Measurements from ENCODE around the gene KCNK7. TPM values are rescaled to one million over a fixed set of nuclear protein-coding genes. Genes with fewer than 3 reads are reported as not detected.

Gene KCNK7
- total RNA-seq, 1 experiment from 2014 or later, result 1.8 TPM

- Histone ChIP-seq H3K4me2 (ENCODE audit: insufficient read depth, insufficient read length, low read length) (peak within 1 kb of the TSS; percentile 36), H3K27me3 (ENCODE audit: insufficient read depth, low read length) (no peaks in the 10 kb centered on the region; the same call in 1 of the 2 replicates), H4K5ac (ENCODE audit: insufficient read length, low read depth, low read length) (no peak within 1 kb of the TSS), H3K79me1 (ENCODE audit: insufficient read depth, low read depth, low read length, poor library complexity, severe bottlenecking) (no peaks in the 10 kb centered on the region), H2AK5ac (ENCODE audit: insufficient read length, low read length) (no peak within 1 kb of the TSS), H3K56ac (ENCODE audit: insufficient read length, low read depth, low read length) (no peak within 1 kb of the TSS), H3K23ac (ENCODE audit: insufficient read length, low read depth, low read length) (no peak within 1 kb of the TSS), H4K8ac (replicated peaks; ENCODE audit: insufficient read length, low read depth, low read length) (no peak within 1 kb of the TSS), H3K14ac (ENCODE audit: insufficient read depth, low read length) (peak within 1 kb of the TSS; percentile 50), H3K23me2 (ENCODE audit: insufficient read length, low read depth, low read length, poor library complexity, severe bottlenecking) (no peaks in the 10 kb centered on the region), H3K4ac (ENCODE audit: low read depth, low read length) (no peak within 1 kb of the TSS), H2BK20ac (ENCODE audit: low read depth, low read length, poor library complexity, severe bottlenecking) (no peak within 1 kb of the TSS), H3K79me2 (ENCODE audit: insufficient read depth, low read length) (no peaks in the 10 kb centered on the region), H3K9ac (ENCODE audit: extremely low read depth, insufficient read length, low read length) (no peak within 1 kb of the TSS), H3K27ac (ENCODE audit: insufficient read length, low read depth, low read length) (no peak within 1 kb of the TSS), H3K18ac (ENCODE audit: insufficient read length, low read depth, low read length) (peak within 1 kb of the TSS; percentile 1), H3K4me1 (ENCODE audit: insufficient read depth, low read length) (peaks cover 9% of the 10 kb centered on the region; the same call in 1 of the 2 replicates), H2AFZ (ENCODE audit: low read length) (no peak within 1 kb of the TSS), H3K9me3 (ENCODE audit: control insufficient read depth, low read depth, low read length) (no peaks in the 10 kb centered on the region), H2BK15ac (ENCODE audit: low read depth, low read length) (no peak within 1 kb of the TSS; the same call in 1 of the 2 replicates), H3T11ph (ENCODE audit: low read length) (no peak within 1 kb of the TSS), H4K91ac (ENCODE audit: insufficient read length, low read depth, low read length) (no peak within 1 kb of the TSS), H4K20me1 (ENCODE audit: control insufficient read depth, insufficient read depth, insufficient read length) (no peaks in the 10 kb centered on the region), H2BK12ac (ENCODE audit: insufficient read length, low read depth, low read length) (no peak within 1 kb of the TSS), H2BK120ac (ENCODE audit: low read depth, low read length, poor library complexity, severe bottlenecking) (no peak within 1 kb of the TSS), H2BK5ac (ENCODE audit: insufficient read length, low read length) (no peak within 1 kb of the TSS)
- no CpG with 5 or more reads among the region's 79 CpGs for WGBS (ENCODE audit: extremely low coverage, insufficient read length, low lambda C conversion rate)
- DNase-seq, result peak; percentile 71
- peak within 1 kb of the TSS; percentile 60 to 84 for H3K4me3 Mint-ChIP-seq
- H3K36me3 Mint-ChIP-seq (ENCODE audit: insufficient read depth in 1 of 3, low read depth in 3 of 3), result no peaks in the 10 kb centered on the region
- H3K27ac Mint-ChIP-seq, result no peak within 1 kb of the TSS
- no peak for TF ChIP-seq CTCF (conservative IDR thresholded peaks at IDR 0.05)
- peaks cover 46 to 63% of the 10 kb centered on the region in 2 experiments for H3K4me1 Mint-ChIP-seq
- H3K27me3 Mint-ChIP-seq (ENCODE audit: low read depth), result peaks cover 46% of the 10 kb centered on the region
- H3K9me3 Mint-ChIP-seq, result no peaks in the 10 kb centered on the region
These were observed 37.3 kb downstream of the KCNK7 start, which contains the start of gene LTBP3 for GRCh38 chr11:65558002-65558929. LTBP3 (minus strand) TSS chr11:65558359; CDS start chr11:65557959, 400 bp downstream.
